Natural killer cell (primary cell): ENCODE results near the gene NUFIP1. TPM values are rescaled to one million over a fixed set of nuclear protein-coding genes. Genes with fewer than 3 reads are reported as not detected.

Experiments used
- ATAC-seq, 3 donors: fragments of 150-1000 bp in 2 of 3; fragments of 200-7000 bp in 1 of 3; cut with Tn5 transposase; 1 replicate in 1 of 3; 2 replicates in 2 of 3; pipeline ENCODE4 v1.10.0; 2021; ENCODE audit warnings: mild to moderate bottlenecking in 2 of 3, moderate library complexity in 2 of 3
- DNase-seq, 2 donors: peaks; one replicate each; pipeline versions ENCODE4 v3.0.0 to v3.0.0-alpha.2; 2013 to 2021; ENCODE audit warnings: mixed read lengths in 1 of 2
- H3K27ac ChIP-seq: one replicate; pipeline ENCODE4 v1.5.1; 2013; ENCODE audit warnings: mild to moderate bottlenecking, low read length
- H3K27me3 ChIP-seq: one replicate; pipeline ENCODE4 v1.6.1; 2013; ENCODE audit warnings: low read length; ENCODE audit not compliant: control insufficient read depth, insufficient read depth
- H3K36me3 ChIP-seq: one replicate; pipeline ENCODE4 v1.6.1; 2013; ENCODE audit warnings: low read length; ENCODE audit not compliant: control insufficient read depth, insufficient read depth
- H3K4me1 ChIP-seq: one replicate; pipeline ENCODE4 v1.6.1; 2013; ENCODE audit warnings: low read length; ENCODE audit not compliant: control insufficient read depth, insufficient read depth
- H3K4me3 ChIP-seq: one replicate; pipeline ENCODE4 v1.5.1; 2013; ENCODE audit warnings: low read length
- H3K9me3 ChIP-seq: one replicate; pipeline ENCODE4 v1.6.1; 2013; ENCODE audit warnings: low read length; ENCODE audit not compliant: control insufficient read depth, insufficient read depth
- H3K27ac Mint-ChIP-seq, 2 donors: one replicate each; pipeline ENCODE4 v1.8.0; 2022; ENCODE audit warnings: mild to moderate bottlenecking in 2 of 2, mixed read lengths in 2 of 2, moderate library complexity in 1 of 2
- H3K27me3 Mint-ChIP-seq, 2 donors: one replicate each; pipeline ENCODE4 v1.8.0; 2022; ENCODE audit warnings: low read depth in 2 of 2, mixed read lengths in 2 of 2
- H3K36me3 Mint-ChIP-seq: one replicate; pipeline ENCODE4 v1.8.0; 2022; ENCODE audit warnings: mixed read lengths
- H3K4me1 Mint-ChIP-seq, 2 donors: one replicate each; pipeline ENCODE4 v1.8.0; 2022; ENCODE audit warnings: mixed read lengths in 2 of 2
- H3K4me3 Mint-ChIP-seq: one replicate; pipeline ENCODE4 v1.8.0; 2022; ENCODE audit warnings: mild to moderate bottlenecking, moderate library complexity, mixed read lengths
- H3K9me3 Mint-ChIP-seq, 2 donors: one replicate each; pipeline ENCODE4 v1.8.0; 2022; ENCODE audit warnings: mixed read lengths in 2 of 2
- CTCF ChIP-seq: fragments of 200-600 bp; IDR thresholded peaks from one replicate; pipeline ENCODE4 v1.8.0; 2022; ENCODE audit warnings: antibody characterized with exemption
- WGBS: methylation state at CpG from one replicate; pipeline ENCODE4 v1.1.7; 2013; ENCODE audit warnings: missing lambda C conversion rate; ENCODE audit not compliant: insufficient coverage; 5-methylcytosine and 5-hydroxymethylcytosine counted together
- intact Hi-C: fragments of 100-400 bp; cut with micrococcal nuclease; formaldehyde crosslinking; loops from one replicate; pipeline ENCODE4 v1.14.2; 2022
- total RNA-seq, 4 donors: library from RNA; stranded (reverse); fragments of 120-200 nt in 1 of 4; gene quantifications; one replicate each; pipeline versions ENCODE4 v1.2.3 to v1.2.4, GENCODE V29; 2013 to 2022

NUFIP1 gene
- total RNA-seq, 3 donors from 2014 or later (not counting 1 experiment from before 2014, with no cell fraction given), result 4.1 to 6.2 (median 4.4) TPM

GRCh38 chr13:44894001-44894770 lies 95.1 kb downstream of the NUFIP1 start:
- peak in 1 of 3 donors; percentile 22 for ATAC-seq
- Histone ChIP-seq H3K27me3 (no peaks in the 10 kb centered on the region), H3K27ac (no peak overlapping the region), H3K9me3 (no peaks in the 10 kb centered on the region), H3K4me3 (no peak overlapping the region), H3K4me1 (no peaks in the 10 kb centered on the region), H3K36me3 (no peaks in the 10 kb centered on the region)
- Mint-ChIP-seq H3K36me3 (no peaks in the 10 kb centered on the region), H3K9me3 (no peaks in the 10 kb centered on the region), H3K27ac (no peak overlapping the region), H3K4me1 (no peaks in the 10 kb centered on the region), H3K27me3 (peaks cover 0 to 4% of the 10 kb centered on the region in 2 donors), H3K4me3 (no peak overlapping the region)
- DNase-seq, result no peak
- no peak for TF ChIP-seq CTCF
- intact Hi-C loops, result no loop called here
- 81% methylated on average over 12 of the region's 13 CpGs for WGBS

Other genes starting within 250 kb of the NUFIP1 start
- gene GPALPP1, start 67 bp upstream of the NUFIP1 start, total RNA-seq, result 10 to 100 TPM; 32.4 to 36.6 (median 36.0) TPM
- 10 to 100 TPM; 13.6 to 16.4 (median 15.7) TPM for gene GTF2F2, start 131.0 kb upstream of the NUFIP1 start, total RNA-seq
- not detected for gene KCTD4, start 211.6 kb upstream of the NUFIP1 start, total RNA-seq